HCT116 (cell line): Measurements from ENCODE around the gene TMEM234. TPM values are rescaled to one million over a fixed set of nuclear protein-coding genes. Genes with fewer than 3 reads are reported as not detected.

Experiments used
- ATAC-seq: fragments of 200-7000 bp; cut with Tn5 transposase; 2 replicates; pipeline ENCODE4 v1.9.1; 2020; ENCODE audit warnings: mild to moderate bottlenecking, moderate library complexity
- BruUV-seq: library from RNA; stranded (reverse); fragments of 400-500 nt; replicated peaks from 2 replicates; lab custom pipeline; 2021; lab: Mats Ljungman, UMichigan
- CTCF ChIA-PET: fragments of 300-600 bp; sonication (Branson Sonifier 250); formaldehyde crosslinking; loops from one replicate; lab custom pipeline; 2021; ENCODE audit warnings: antibody characterized with exemption; lab: Charles Lee
- POLR2A ChIA-PET: fragments of 300-600, 350-600 bp; sonication (Branson Sonifier 250); formaldehyde crosslinking; loops from one replicate; lab custom pipeline; 2021; ENCODE audit warnings: antibody characterized with exemption; lab: Charles Lee
- RAD21 ChIA-PET, 2 experiments: fragments of 300-600 bp; sonication (Branson Sonifier 250); formaldehyde crosslinking; loops; one replicate each; lab custom pipeline; 2023; ENCODE audit warnings: low total read pairs in 2 of 2; ENCODE audit not compliant: uncharacterized antibody in 2 of 2, unreplicated experiment in 2 of 2, low non-redundant PET in 1 of 2; lab: Charles Lee
- DNase-seq: peaks from one replicate; pipeline ENCODE4 v3.0.0-alpha.2; 2010; ENCODE audit warnings: low read depth, low spot score
- H2AFZ ChIP-seq: fragments of 200-600 bp; shearing (Covaris generic), sonication (generic); 2 replicates; pipeline ENCODE4 v1.6.1; 2017; ENCODE audit warnings: low read depth, mixed run types, mixed read lengths, antibody characterized with exemption, low read length; ENCODE audit not compliant: poor library complexity, severe bottlenecking
- H3K27ac ChIP-seq: 2 replicates; pipeline ENCODE4 v1.5.1; 2012; ENCODE audit warnings: low read depth, low read length
- H3K27me3 ChIP-seq: fragments of 200-600 bp; sonication (generic); 2 replicates; pipeline ENCODE4 v1.6.1; 2016; ENCODE audit warnings: mixed run types, low read length, mixed read lengths; ENCODE audit not compliant: insufficient read depth
- H3K36me3 ChIP-seq, 2 experiments: fragments of 200-500 bp in 1 of 2; fragments of 200-600 bp in 1 of 2; sonication (Bioruptor generic) in 1 of 2; sonication (generic) in 1 of 2; 2 replicates each; pipeline versions ENCODE4 v1.5.1 to v1.6.1; 2014 to 2016; ENCODE audit warnings: low read length in 2 of 2, inconsistent platforms in 1 of 2, mixed read lengths in 1 of 2, mixed run types in 1 of 2; ENCODE audit not compliant: insufficient read depth in 2 of 2, control insufficient read depth in 1 of 2
- H3K4me1 ChIP-seq, 2 experiments: fragments of 200-600 bp in 1 of 2; sonication (generic) in 1 of 2; 2 replicates each; pipeline versions ENCODE4 v1.5.1 to v1.6.1; 2012 to 2017; ENCODE audit warnings: low read length in 2 of 2, inconsistent platforms in 1 of 2, mild to moderate bottlenecking in 1 of 2, mixed read lengths in 1 of 2, mixed run types in 1 of 2, moderate library complexity in 1 of 2; ENCODE audit not compliant: insufficient read depth in 2 of 2, control insufficient read depth in 1 of 2
- H3K4me2 ChIP-seq: fragments of 200-600 bp; sonication (generic); 2 replicates; pipeline ENCODE4 v1.6.1; 2017; ENCODE audit warnings: mixed run types, low read length, mixed read lengths
- H3K4me3 ChIP-seq, 2 experiments: fragments of 200-600 bp in 1 of 2; sonication (generic) in 1 of 2; replicated peaks in 1 of 2; 2 replicates each; pipeline ENCODE4 v1.5.1; 2011 to 2016; ENCODE audit warnings: low read length in 2 of 2, control low read depth in 1 of 2, low read depth in 1 of 2, mild to moderate bottlenecking in 1 of 2, mixed read lengths in 1 of 2, mixed run types in 1 of 2
- H3K79me2 ChIP-seq: fragments of 200-600 bp; sonication (generic); 2 replicates; pipeline ENCODE4 v1.6.1; 2017; ENCODE audit warnings: mild to moderate bottlenecking, mixed run types, low read length, moderate library complexity, mixed read lengths; ENCODE audit not compliant: insufficient read depth
- H3K9ac ChIP-seq: fragments of 200-600 bp; sonication (generic); 2 replicates; pipeline ENCODE4 v1.6.1; 2016; ENCODE audit warnings: low read length, mixed read lengths
- H3K9me2 ChIP-seq: fragments of 200-600 bp; sonication (generic), shearing (Covaris generic); 2 replicates; pipeline ENCODE4 v1.6.1; 2017; ENCODE audit warnings: mixed run types, mild to moderate bottlenecking, moderate library complexity; ENCODE audit not compliant: insufficient read depth
- H3K9me3 ChIP-seq, 2 experiments: fragments of 200-500 bp in 1 of 2; fragments of 200-600 bp in 1 of 2; sonication (Bioruptor generic) in 1 of 2; sonication (generic) in 1 of 2; 2 replicates each; pipeline ENCODE4 v1.6.1; 2014 to 2017; ENCODE audit warnings: low read length in 2 of 2, mixed read lengths in 2 of 2, inconsistent platforms in 1 of 2, low read depth in 1 of 2, mild to moderate bottlenecking in 1 of 2, mixed run types in 1 of 2, moderate library complexity in 1 of 2; ENCODE audit not compliant: control insufficient read depth in 1 of 2, insufficient read depth in 1 of 2
- H4K20me1 ChIP-seq: fragments of 200-600 bp; sonication (generic), shearing (Covaris generic); 2 replicates; pipeline ENCODE4 v1.6.1; 2017; ENCODE audit warnings: mixed run types, mild to moderate bottlenecking, moderate library complexity; ENCODE audit not compliant: insufficient read depth
- CBX3 ChIP-seq: IDR thresholded peaks from 2 replicates; pipeline ENCODE4 v1.6.1; 2012; ENCODE audit warnings: low read depth
- EGR1 ChIP-seq: IDR thresholded peaks from 2 replicates; pipeline ENCODE4 v1.6.1; 2012; ENCODE audit warnings: low read depth
- ELF1 ChIP-seq: IDR thresholded peaks from 2 replicates; pipeline ENCODE4 v1.6.1; 2012; ENCODE audit warnings: low read depth, borderline replicate concordance
- EZH2 ChIP-seq: fragments of 200-600 bp; sonication (generic); IDR thresholded peaks from 2 replicates; pipeline ENCODE4 v1.6.1; 2017; ENCODE audit warnings: antibody characterized with exemption, mixed run types
- FOSL1 ChIP-seq: IDR thresholded peaks from 2 replicates; pipeline ENCODE4 v1.6.1; 2012; ENCODE audit warnings: low read depth
- JUND ChIP-seq: IDR thresholded peaks from 2 replicates; pipeline ENCODE4 v1.6.1; 2012
- POLR2AphosphoS5 ChIP-seq: IDR thresholded peaks from 2 replicates; pipeline ENCODE4 v1.6.1; 2011; ENCODE audit warnings: mild to moderate bottlenecking, low read depth, low read length, moderate library complexity
- RAD21 ChIP-seq: IDR thresholded peaks from 2 replicates; pipeline ENCODE4 v1.6.1; 2012; ENCODE audit warnings: low read depth, mild to moderate bottlenecking
- SIN3A ChIP-seq: IDR thresholded peaks from 2 replicates; pipeline ENCODE4 v1.6.1; 2012; ENCODE audit warnings: low read depth
- SP1 ChIP-seq: IDR thresholded peaks from 2 replicates; pipeline ENCODE4 v1.6.1; 2012; ENCODE audit warnings: low read depth
- SRF ChIP-seq: IDR thresholded peaks from 2 replicates; pipeline ENCODE4 v1.6.1; 2012; ENCODE audit warnings: low read depth
- TCF7L2 ChIP-seq: IDR thresholded peaks from 2 replicates; pipeline ENCODE4 v1.7.0; 2011; ENCODE audit warnings: borderline replicate concordance, inconsistent platforms; ENCODE audit not compliant: insufficient read depth, insufficient read length; ENCODE audit errors: extremely low read depth
- YY1 ChIP-seq: IDR thresholded peaks from 2 replicates; pipeline ENCODE4 v1.6.1; 2011; ENCODE audit warnings: low read length, low read depth, moderate library complexity, mild to moderate bottlenecking; ENCODE audit not compliant: insufficient replicate concordance; ENCODE audit errors: extremely low read depth
- ZFX ChIP-seq: fragments of 450-650 bp; IDR thresholded peaks from 2 replicates; pipeline ENCODE4 v1.6.1; 2017
- ZNF274 ChIP-seq: fragments of 200-500 bp; sonication (Bioruptor generic); IDR thresholded peaks from 2 replicates; pipeline ENCODE4 v1.6.1; 2014; ENCODE audit warnings: mild to moderate bottlenecking, low read depth, low read length, inconsistent platforms
- intact Hi-C: fragments of 100-400 bp; cut with micrococcal nuclease; formaldehyde crosslinking; loops from 2 replicates; pipeline ENCODE4 v1.10.0; 2022
- total RNA-seq: library from RNA; stranded (reverse); gene quantifications from one replicate; pipeline ENCODE4 v1.2.1, GENCODE V29; 2021; ENCODE audit not compliant: unreplicated experiment
- TF ChIP-seq, protein P1 (sequence below): IDR thresholded peaks from 2 replicates; pipeline ENCODE4 v1.6.1; 2011; ENCODE audit warnings: mild to moderate bottlenecking, low read length, moderate library complexity; ENCODE audit not compliant: insufficient replicate concordance; ENCODE audit errors: extremely low read depth
- TF ChIP-seq, protein P2 (sequence below): IDR thresholded peaks from 2 replicates; pipeline ENCODE4 v1.6.1; 2012
- TF ChIP-seq, protein P3 (sequence below), 3 experiments: fragments of 200-600 bp in 1 of 3; sonication (generic) in 1 of 3; IDR thresholded peaks in 2 of 3; conservative IDR thresholded peaks in 1 of 3; 2 replicates each; pipeline ENCODE4 v1.5.1; 2012 to 2017; ENCODE audit warnings: low read depth in 2 of 3, low read length in 2 of 3, antibody characterized with exemption in 1 of 3, borderline replicate concordance in 1 of 3, control low read depth in 1 of 3, mild to moderate bottlenecking in 1 of 3, mixed read lengths in 1 of 3, mixed run types in 1 of 3, moderate library complexity in 1 of 3; ENCODE audit not compliant: insufficient read depth in 1 of 3

Gene TMEM234
- total RNA-seq, 1 experiment from 2014 or later: 12.3 TPM

DNA sequence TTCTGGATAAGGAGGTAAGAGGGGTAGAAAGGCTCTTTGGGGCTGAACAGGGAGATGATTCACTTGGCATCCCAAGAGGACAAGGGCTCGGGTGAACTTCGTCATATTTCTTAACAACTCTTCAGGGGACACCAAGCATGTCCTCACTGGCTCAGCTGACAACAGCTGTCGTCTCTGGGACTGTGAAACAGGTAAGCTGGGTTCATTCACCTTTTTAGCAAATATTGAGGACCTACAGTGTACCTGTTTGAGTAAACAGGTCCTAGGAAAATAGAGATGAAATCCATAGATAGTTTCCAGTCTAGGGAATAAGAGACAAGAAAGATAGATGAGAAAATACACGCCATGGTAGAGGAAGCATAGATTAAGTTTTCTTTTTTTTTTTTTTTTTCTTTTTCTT, 2.1 kb upstream of the TMEM234 start:
- no peak overlapping the region for H3K4me3 ChIP-seq
- no peaks in the 10 kb centered on the region for H3K27me3 ChIP-seq
- H4K20me1 ChIP-seq: no peaks in the 10 kb centered on the region
- ChIA-PET CTCF (no interaction called here), RAD21 (no interaction called here), POLR2A (no interaction called here)
- H2AFZ ChIP-seq: no peak overlapping the region
- H3K9me2 ChIP-seq: no peaks in the 10 kb centered on the region
- peaks cover 15 to 35% of the 10 kb centered on the region in 2 experiments for H3K4me1 ChIP-seq
- intact Hi-C loops: no loop called here
- no TSS peak for BruUV-seq
- H3K4me2 ChIP-seq: peak overlapping the region; percentile 96; the same call in 1 of the 2 replicates
- DNase-seq (no peak), ATAC-seq (no peak)
- H3K27ac ChIP-seq: no peak overlapping the region
- no peak overlapping the region for H3K9ac ChIP-seq
- no peaks in the 10 kb centered on the region for H3K9me3 ChIP-seq
- TF ChIP-seq ZFX (no peak), YY1 (no peak), TCF7L2 (no peak), EZH2 (no peak), FOSL1 (no peak), JUND (no peak), RAD21 (no peak), SRF (no peak), CBX3 (no peak), ZNF274 (no peak), ELF1 (no peak), EGR1 (no peak), SP1 (no peak), SIN3A (no peak), POLR2AphosphoS5 (no peak)
- TF ChIP-seq, protein P1, sequence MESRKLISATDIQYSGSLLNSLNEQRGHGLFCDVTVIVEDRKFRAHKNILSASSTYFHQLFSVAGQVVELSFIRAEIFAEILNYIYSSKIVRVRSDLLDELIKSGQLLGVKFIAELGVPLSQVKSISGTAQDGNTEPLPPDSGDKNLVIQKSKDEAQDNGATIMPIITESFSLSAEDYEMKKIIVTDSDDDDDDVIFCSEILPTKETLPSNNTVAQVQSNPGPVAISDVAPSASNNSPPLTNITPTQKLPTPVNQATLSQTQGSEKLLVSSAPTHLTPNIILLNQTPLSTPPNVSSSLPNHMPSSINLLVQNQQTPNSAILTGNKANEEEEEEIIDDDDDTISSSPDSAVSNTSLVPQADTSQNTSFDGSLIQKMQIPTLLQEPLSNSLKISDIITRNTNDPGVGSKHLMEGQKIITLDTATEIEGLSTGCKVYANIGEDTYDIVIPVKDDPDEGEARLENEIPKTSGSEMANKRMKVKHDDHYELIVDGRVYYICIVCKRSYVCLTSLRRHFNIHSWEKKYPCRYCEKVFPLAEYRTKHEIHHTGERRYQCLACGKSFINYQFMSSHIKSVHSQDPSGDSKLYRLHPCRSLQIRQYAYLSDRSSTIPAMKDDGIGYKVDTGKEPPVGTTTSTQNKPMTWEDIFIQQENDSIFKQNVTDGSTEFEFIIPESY: no peak
- TF ChIP-seq, protein P2, sequence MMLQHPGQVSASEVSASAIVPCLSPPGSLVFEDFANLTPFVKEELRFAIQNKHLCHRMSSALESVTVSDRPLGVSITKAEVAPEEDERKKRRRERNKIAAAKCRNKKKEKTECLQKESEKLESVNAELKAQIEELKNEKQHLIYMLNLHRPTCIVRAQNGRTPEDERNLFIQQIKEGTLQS: no peak
- TF ChIP-seq, protein P3, sequence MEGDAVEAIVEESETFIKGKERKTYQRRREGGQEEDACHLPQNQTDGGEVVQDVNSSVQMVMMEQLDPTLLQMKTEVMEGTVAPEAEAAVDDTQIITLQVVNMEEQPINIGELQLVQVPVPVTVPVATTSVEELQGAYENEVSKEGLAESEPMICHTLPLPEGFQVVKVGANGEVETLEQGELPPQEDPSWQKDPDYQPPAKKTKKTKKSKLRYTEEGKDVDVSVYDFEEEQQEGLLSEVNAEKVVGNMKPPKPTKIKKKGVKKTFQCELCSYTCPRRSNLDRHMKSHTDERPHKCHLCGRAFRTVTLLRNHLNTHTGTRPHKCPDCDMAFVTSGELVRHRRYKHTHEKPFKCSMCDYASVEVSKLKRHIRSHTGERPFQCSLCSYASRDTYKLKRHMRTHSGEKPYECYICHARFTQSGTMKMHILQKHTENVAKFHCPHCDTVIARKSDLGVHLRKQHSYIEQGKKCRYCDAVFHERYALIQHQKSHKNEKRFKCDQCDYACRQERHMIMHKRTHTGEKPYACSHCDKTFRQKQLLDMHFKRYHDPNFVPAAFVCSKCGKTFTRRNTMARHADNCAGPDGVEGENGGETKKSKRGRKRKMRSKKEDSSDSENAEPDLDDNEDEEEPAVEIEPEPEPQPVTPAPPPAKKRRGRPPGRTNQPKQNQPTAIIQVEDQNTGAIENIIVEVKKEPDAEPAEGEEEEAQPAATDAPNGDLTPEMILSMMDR (IDR thresholded peaks at IDR 0.05 in 2 of 3, conservative IDR thresholded peaks at IDR 0.05 in 1 of 3; ENCODE audit: borderline replicate concordance in 1 of 3, insufficient read depth in 1 of 3, low read depth in 2 of 3, low read length in 2 of 3): no peak
- peaks cover 33 to 41% of the 10 kb centered on the region in 2 experiments for H3K36me3 ChIP-seq
- peaks cover 58% of the 10 kb centered on the region for H3K79me2 ChIP-seq
